HG02885 (cell line): ENCODE results near the gene RNF4.
A peak's percentile ranks its signal among the peaks of the same experiment; 100 is the strongest.

Source experiments
- ATAC-seq: cut with Tn5 transposase; IDR thresholded peaks from one replicate; pipeline ENCODE4 v1.9.1; 2021; ENCODE audit warnings: mild to moderate bottlenecking; ENCODE audit not compliant: unreplicated experiment, poor library complexity

The RNF4 gene

DNA sequence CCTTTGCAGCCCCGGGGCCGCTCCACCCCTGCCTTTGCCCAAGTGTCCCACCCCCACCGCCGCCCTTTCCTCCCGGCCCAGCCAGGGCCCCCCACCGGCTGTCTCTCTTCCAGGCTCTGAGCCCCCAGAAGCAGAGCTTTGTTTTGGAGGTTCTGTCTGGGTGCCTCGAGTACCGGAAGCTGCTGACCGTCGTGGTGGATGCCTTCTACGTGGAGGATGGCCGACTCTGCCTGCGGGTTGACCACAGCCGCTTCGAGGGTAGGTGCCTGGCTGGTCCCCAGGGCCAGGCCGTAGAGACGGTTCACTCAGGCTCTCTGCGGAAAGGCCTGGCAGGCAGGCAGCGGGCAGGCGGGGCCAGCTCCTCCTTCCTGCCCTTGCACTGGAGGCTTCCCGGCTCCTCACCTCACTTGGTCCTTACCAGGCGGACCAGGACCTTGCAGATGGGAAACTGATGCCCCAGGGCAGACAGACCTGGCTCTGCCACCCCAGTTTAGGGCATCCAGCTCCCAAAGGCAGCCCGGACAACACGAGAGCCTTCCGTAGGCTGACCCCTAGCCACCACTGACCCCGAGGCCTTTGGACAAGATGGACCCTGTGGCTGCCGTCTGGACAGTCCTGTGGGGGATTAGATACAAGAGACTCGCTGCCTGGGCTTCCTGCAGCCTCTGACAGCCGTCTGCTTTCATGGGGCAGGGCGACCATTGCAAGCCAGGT lies 32.0 kb upstream of the RNF4 start:
- ATAC-seq, result no peak

GRCh38 chr4:2437475-2438215 lies 31.3 kb upstream of the RNF4 start:
- no peak for ATAC-seq

DNA sequence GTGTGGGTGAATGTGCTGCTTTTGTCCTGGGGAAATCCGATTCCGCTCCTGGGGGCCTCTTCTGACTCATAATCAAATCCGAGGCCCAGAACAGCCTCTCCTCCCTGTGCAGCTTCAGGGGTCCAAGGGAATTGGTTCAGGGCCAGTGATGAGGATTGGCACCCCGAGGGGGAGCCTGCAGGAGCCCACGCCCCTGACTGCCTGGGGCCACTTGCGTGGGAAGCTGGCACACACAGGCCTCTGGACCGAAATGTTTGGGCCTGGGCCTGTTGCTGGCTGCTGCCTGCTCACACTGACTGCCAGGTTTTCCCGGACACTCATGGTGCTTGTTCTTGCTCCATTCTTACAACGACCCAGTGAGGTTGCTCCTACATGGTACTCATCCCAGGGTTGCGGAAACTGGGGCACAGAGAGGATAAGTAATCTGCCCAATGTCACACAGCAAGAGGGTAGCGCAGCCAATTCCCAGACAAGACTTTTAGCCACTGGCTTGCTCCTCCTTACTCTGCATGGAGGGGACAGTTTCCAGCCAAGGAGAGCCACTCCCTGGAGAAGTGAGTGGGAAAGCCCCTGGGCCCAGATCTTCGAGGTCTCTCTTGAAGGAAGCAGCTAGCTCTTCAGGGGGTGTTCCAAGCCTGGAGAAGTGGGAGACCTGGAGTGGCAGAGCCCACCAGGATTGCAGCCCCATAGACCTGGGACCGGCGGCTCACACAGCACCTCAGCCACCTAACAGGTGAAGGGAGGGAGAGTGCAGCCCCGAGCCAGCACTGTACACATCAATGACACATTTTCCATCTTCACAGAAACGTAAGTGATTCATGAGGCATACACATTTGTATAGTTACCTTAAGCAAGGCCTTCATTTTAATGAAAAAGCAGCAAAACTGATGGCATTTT lies 29.8 kb upstream of the RNF4 start:
- ATAC-seq, result no peak

DNA sequence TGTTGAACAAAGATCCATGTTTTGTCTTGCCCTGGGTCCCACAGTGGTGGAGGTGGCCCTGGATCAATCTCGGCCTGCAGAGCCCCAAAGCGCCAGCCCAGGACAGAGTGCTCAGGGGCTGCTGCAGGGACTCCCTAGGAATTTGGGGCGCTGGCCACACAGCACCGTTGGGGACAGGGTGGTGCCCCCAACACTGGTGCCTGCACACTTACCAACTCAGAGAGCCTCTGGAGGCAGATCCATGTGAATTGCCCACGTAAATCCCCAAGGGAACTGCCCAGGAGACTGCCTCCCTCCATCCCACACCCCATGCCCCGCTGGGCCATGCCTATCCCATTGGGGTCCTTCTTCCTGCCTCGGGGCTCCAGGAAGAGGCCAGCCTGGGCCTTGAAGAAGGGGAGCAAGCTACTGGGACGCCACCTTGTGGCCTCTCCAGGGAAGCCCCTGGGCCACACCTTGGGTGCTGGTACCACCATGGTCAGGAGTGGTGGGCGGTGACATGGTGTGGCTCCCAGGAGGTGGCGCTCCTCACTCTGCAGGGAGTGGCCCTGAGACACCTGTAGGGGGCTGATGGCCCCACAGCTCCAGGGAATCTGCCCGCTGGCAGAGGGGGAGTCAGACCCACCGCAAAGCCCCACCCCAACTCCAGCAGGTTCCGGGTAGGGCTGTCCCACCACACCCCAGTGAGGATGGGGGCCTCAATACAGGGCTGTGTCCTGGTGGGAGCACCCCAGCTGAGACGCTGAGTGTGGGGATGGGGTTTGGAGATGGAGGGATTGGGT lies 27.3 kb upstream of the RNF4 start:
- ATAC-seq, result peak; percentile 91

GRCh38 chr4:2442175-2442993 lies 26.5 kb upstream of the RNF4 start:
- no peak for ATAC-seq

- ATAC-seq, result no peak
These were observed 25.7 kb upstream of the RNF4 start for GRCh38 chr4:2443061-2443730.

DNA sequence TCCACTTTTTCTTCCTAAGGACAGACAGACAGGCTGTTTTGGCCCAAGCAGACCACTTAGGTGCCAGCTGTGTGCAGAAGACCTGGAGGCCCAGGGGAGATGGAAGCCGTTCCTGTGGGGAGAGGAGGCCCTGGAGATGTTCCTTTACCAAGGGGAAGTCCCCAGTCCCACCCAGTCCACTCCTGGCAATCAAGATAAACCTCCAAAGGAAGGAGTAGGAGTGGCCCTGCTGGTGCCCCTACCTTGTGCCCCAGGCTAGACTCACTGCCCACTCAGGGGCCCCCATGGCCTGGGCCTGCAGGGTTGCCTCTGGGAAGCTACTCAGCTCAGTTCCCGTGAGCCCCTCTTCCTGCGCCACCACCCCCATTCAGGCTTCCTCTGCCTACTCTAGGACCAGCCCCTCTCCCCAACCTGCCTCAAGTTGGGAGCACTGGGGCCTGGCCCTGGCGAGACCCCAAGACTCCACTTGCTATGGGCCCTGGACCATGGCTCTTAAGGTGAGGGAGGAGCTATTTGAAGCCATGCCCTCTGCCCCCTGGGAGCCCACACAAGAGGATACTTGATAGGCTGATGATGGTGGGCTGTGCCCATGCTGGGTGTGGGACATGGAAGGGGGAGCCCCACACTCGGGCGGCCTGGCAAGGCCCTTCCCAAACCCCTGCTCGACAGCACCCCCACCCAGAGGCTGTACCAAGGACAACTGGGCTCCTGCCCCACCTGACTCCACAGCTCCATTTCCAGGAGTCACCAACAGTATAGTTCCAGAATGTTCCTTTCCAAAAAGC lies 24.8 kb upstream of the RNF4 start:
- ATAC-seq, result no peak

- ATAC-seq, result no peak
These were observed 23.8 kb upstream of the RNF4 start for GRCh38 chr4:2445130-2445529.

- no peak for ATAC-seq
These were observed 23.3 kb upstream of the RNF4 start for GRCh38 chr4:2445571-2445970.

DNA sequence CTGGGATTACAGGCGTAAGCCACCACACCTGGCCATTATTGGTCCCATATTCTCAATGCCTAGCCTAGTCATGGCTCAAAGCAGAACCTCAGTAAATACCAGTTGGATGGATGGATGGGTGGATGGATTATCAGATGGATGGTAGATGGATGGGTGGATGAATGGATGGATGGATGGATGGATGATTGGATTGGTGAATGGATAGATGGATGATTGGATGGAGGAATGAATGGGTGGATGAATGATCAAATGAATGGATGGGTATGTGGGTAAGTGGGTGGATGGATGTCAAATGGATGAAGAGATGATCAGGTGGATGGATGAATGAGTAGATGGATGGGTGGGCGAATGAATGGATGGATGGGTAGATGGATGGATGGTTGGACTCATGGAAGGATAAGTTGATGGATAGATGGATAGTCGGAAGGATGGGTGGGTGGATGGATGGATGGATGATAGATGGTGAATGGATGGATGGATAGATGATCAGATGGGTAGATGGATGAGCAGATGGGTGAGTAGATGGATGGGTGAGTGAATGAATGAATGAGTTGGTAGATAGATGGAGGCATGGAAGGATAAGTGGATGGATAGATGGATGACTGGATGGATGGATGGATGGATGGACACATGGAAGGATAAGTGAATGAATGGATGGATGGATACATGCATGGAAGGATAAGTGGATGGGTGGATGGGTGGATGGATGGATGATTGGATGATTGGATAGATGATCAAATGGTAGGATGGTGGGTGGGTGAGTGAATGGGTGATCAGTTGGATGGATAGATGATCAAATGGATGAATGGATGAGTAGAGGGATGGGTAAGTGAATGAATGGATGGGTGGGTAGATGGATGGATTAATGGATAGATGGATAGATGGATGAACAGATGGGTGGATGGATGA lies 22.0 kb upstream of the RNF4 start:
- ATAC-seq, result no peak

DNA sequence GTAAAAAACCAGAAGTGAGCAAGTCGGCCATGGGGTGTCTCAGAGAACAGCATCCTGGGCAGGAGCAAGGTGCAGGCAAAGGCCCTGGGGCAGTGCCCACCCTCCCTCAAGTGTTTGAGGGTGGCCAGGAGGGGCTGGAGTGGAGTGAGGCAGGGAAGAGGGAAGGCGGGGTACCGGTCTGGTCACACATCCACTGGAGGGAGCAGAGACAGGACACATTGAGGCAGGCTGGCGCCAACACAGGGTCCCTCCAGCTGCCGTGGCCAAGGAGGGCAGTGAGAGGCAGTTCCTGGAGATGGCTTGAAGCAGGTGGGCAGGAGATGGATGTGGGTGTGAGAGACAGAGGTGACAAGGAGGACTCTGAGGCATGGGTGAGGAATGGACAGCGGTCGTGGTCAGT lies 20.3 kb upstream of the RNF4 start:
- ATAC-seq, result no peak

- no peak for ATAC-seq
These were observed 19.9 kb upstream of the RNF4 start for GRCh38 chr4:2449051-2449450.

DNA sequence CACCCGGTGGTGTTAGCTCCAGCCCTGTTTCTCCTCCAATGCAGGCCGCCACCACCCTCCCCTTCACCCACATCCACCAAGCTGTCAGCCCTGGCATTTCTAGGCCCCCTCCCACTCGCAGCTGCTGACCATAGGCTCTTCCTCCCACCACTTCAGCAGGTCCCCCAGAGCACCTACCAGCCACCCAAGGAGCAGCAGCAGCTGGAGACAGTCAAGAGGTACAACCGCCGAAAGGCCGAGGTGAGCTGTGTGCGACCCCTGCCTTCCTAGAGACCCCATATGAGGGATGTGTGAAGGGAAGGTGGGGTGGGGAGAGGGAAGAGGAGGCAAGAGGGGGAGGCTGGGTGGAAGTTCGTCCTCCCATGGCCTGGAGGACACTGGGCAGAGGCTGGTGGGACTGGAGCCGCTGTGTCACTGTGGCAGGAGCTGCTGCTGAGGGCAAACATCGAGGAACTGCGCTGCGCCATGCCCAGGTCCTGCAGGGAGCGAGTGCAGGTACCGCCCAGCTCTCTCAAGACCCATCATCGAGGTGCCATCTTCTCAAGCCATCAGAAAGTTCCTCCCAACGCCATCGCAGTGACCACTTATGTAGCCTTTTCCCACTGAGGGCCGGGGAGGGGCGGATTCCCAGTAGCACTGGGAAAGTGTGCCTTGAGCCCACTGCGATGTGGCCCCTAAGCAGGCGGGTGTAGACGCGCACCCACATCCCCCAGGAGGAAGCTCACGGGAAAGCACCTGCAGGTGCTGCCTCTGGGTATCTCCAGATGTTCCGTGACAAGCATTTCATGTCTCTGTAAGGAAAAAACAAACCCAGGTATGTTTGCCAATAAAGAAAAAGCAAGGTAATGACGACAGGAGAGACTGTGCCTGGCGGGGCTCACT lies 19.2 kb upstream of the RNF4 start:
- ATAC-seq, result no peak

DNA sequence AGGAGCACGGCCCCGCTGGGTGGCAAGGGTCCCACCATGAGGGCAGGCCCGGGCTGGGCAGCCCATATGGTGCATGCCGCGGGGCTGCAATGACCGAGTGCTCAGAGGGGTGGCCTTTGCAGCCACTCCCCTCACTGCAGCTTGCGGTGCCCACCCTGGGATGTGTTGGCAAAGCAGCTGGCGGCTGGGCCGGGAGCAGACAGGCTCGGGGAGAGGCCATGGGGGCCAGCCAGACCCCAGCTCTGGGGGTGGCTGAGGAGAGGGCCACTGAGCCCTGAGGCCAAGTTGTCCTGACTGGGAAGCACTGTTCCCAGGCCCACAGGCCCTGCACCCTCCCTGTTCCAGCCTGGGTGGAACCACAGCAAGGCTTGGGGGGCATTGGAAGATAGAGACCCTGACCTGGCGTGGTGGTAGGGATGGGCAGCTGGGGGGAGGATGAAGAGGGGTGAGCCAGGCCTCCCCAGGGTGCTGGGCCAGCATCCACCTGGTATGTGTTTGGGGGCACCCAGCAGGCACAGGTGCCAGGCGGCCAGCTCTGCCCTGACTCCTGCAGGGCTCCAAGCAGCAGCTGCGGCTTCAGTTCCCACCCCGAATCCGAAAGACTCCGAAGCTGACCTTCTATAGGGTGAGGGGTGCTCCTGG lies 18.4 kb upstream of the RNF4 start:
- ATAC-seq, result no peak

GRCh38 chr4:2451036-2451520 lies 17.8 kb upstream of the RNF4 start:
- no peak for ATAC-seq
